ENCODE results near the gene LMTK3. TPM values are rescaled to one million over a fixed set of nuclear protein-coding genes. Genes with fewer than 3 reads are reported as not detected.

LMTK3 gene
- polyA plus RNA-seq, 1 of the 3 experiments (the other 2 are of a cell fraction): 3.2 TPM

DNA sequence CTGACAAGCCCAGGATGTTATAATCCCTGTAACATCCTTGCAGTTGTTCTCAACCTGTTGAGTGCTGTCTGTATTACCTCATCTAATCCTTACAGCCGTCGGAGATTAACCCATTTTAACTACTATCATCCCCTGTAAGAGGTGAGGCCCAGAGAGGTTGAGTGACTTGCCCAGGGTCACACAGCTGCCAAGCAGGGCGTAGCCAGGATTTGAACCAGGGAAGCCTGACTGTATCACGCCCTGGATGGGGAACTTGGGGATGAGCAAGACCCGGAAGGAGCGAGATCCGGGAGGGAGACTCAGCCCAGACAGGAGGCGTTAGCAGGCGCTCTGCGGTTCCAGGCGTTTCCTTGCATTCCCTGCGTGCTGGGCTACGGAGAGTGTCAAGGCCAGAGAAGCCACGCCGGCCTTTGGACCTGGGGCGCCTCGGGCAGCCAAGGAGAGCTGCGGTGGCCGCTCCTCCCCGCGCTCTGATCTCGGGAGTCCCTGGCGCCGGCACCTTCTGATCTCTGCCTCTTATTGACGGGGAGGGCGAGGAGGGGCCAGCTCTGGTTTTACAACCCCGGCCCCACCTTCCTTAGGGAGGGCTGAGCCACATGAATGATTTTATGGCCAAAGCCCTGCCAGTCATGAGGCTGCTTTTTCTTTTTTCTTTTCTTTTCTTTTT is 46.5 kb upstream of the LMTK3 start:
- TF ChIP-seq JUND (IDR thresholded peaks at IDR 0.05) (no peak), YY1 (IDR thresholded peaks at IDR 0.05; ENCODE audit: low read depth) (no peak), FOXM1 (IDR thresholded peaks at IDR 0.05; ENCODE audit: low read depth) (no peak), EP300 (IDR thresholded peaks at IDR 0.05; ENCODE audit: borderline replicate concordance in 1 of 2, low read depth in 1 of 2, low read length in 1 of 2) (no peak), MXI1 (IDR thresholded peaks at IDR 0.05; ENCODE audit: low read depth, low read length) (no peak), TEAD4 (IDR thresholded peaks at IDR 0.05; ENCODE audit: borderline replicate concordance, insufficient read depth) (no peak), CHD2 (IDR thresholded peaks at IDR 0.05; ENCODE audit: low read length, partially characterized antibody) (no peak), FOXJ3 (CRISPR knock-in tag; IDR thresholded peaks at IDR 0.05) (no peak), RXRA (IDR thresholded peaks at IDR 0.05; ENCODE audit: borderline replicate concordance, low read depth) (no peak)
- TF ChIP-seq, protein P1, sequence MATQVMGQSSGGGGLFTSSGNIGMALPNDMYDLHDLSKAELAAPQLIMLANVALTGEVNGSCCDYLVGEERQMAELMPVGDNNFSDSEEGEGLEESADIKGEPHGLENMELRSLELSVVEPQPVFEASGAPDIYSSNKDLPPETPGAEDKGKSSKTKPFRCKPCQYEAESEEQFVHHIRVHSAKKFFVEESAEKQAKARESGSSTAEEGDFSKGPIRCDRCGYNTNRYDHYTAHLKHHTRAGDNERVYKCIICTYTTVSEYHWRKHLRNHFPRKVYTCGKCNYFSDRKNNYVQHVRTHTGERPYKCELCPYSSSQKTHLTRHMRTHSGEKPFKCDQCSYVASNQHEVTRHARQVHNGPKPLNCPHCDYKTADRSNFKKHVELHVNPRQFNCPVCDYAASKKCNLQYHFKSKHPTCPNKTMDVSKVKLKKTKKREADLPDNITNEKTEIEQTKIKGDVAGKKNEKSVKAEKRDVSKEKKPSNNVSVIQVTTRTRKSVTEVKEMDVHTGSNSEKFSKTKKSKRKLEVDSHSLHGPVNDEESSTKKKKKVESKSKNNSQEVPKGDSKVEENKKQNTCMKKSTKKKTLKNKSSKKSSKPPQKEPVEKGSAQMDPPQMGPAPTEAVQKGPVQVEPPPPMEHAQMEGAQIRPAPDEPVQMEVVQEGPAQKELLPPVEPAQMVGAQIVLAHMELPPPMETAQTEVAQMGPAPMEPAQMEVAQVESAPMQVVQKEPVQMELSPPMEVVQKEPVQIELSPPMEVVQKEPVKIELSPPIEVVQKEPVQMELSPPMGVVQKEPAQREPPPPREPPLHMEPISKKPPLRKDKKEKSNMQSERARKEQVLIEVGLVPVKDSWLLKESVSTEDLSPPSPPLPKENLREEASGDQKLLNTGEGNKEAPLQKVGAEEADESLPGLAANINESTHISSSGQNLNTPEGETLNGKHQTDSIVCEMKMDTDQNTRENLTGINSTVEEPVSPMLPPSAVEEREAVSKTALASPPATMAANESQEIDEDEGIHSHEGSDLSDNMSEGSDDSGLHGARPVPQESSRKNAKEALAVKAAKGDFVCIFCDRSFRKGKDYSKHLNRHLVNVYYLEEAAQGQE (IDR thresholded peaks at IDR 0.05; ENCODE audit: low read depth, low read length): no peak
- TF ChIP-seq, protein P2, sequence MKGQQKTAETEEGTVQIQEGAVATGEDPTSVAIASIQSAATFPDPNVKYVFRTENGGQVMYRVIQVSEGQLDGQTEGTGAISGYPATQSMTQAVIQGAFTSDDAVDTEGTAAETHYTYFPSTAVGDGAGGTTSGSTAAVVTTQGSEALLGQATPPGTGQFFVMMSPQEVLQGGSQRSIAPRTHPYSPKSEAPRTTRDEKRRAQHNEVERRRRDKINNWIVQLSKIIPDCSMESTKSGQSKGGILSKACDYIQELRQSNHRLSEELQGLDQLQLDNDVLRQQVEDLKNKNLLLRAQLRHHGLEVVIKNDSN (IDR thresholded peaks at IDR 0.05; ENCODE audit: borderline replicate concordance, low read depth): no peak
- no peak overlapping the region for H3K9ac ChIP-seq
- no peak overlapping the region for H3K4me2 ChIP-seq
- H3K27ac ChIP-seq (ENCODE audit: low read depth in 2 of 2, low read length in 1 of 2): no peak overlapping the region
- no peak overlapping the region for H3K4me3 ChIP-seq (ENCODE audit: low read depth in 2 of 2, low read length in 1 of 2)
- peaks cover 12% of the 10 kb centered on the region for H3F3A ChIP-seq (replicated peaks; ENCODE audit: insufficient read depth)
- H3K27me3 ChIP-seq (ENCODE audit: insufficient read depth): no peaks in the 10 kb centered on the region
- DNase-seq: no peak
- POLR2A ChIA-PET: no interaction called here
- no peak overlapping the region for H2AFZ ChIP-seq (ENCODE audit: low read depth)
- H3K9me3 ChIP-seq: no peaks in the 10 kb centered on the region
- 66% methylated on average over 27 of the region's 27 CpGs for WGBS (ENCODE audit: low lambda C conversion rate)
- H3K4me1 ChIP-seq (ENCODE audit: control insufficient read depth in 1 of 2, insufficient read depth in 2 of 2, low read depth in 1 of 2, low read length in 1 of 2): peaks cover 0 to 4% of the 10 kb centered on the region in 2 experiments; a peak in 1 of 4 replicates
- no peaks in the 10 kb centered on the region for H4K20me1 ChIP-seq (ENCODE audit: insufficient read depth)
- H3K36me3 ChIP-seq (replicated peaks in 1 of 2; ENCODE audit: control insufficient read depth in 1 of 2, insufficient read depth in 2 of 2, low read length in 1 of 2): no peaks in the 10 kb centered on the region
- H3K9me2 ChIP-seq: no peaks in the 10 kb centered on the region
- CTCF ChIA-PET: interaction anchor here (2.4 kb wide), 1 partner anchor 26 kb away, joined by 7 read pairs; no protein-coding TSS in a partner anchor
- no peaks in the 10 kb centered on the region for H3K79me2 ChIP-seq (ENCODE audit: insufficient read depth)

DNA sequence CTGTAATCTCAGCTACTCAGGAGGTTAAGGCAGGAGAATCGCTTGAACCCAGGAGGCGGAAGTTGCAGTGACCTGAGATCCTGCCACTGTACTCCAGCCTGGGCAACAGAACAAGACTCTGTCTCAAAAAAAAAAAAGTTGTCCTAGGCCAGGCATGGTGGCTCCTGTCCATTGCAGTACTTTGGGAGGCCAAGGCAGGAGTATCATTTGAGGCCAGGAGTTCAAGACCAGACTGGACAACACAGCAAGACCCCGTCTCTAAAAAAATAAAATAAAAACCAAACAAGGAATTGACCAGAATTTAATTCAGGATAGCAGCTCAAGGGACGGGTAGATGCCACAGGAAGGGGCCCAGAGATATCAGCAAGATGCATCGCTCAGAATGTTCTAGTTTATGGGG is 45.2 kb upstream of the LMTK3 start:
- H3K9me2 ChIP-seq: no peaks in the 10 kb centered on the region
- H3K79me2 ChIP-seq (ENCODE audit: insufficient read depth): no peaks in the 10 kb centered on the region
- ChIA-PET CTCF (interaction anchor here (0.8 to 2.4 kb wide), 5 partner anchors 17 to 67 kb away, joined by 3 to 7 read pairs (median 3); no protein-coding TSS in a partner anchor), POLR2A (no interaction called here)
- H3K4me2 ChIP-seq: no peak overlapping the region
- 93% methylated on average over 5 of the region's 5 CpGs for WGBS (ENCODE audit: low lambda C conversion rate)
- DNase-seq: no peak
- no peak overlapping the region for H3K9ac ChIP-seq
- H4K20me1 ChIP-seq (ENCODE audit: insufficient read depth): no peaks in the 10 kb centered on the region
- H3K4me1 ChIP-seq (ENCODE audit: control insufficient read depth in 1 of 2, insufficient read depth in 2 of 2, low read depth in 1 of 2, low read length in 1 of 2): peaks cover 0 to 4% of the 10 kb centered on the region in 2 experiments; a peak in 1 of 4 replicates
- no peaks in the 10 kb centered on the region for H3K9me3 ChIP-seq
- H3K36me3 ChIP-seq (replicated peaks in 1 of 2; ENCODE audit: control insufficient read depth in 1 of 2, insufficient read depth in 2 of 2, low read length in 1 of 2): no peaks in the 10 kb centered on the region
- no peak overlapping the region for H3K4me3 ChIP-seq (ENCODE audit: low read depth in 2 of 2, low read length in 1 of 2)
- H2AFZ ChIP-seq (ENCODE audit: low read depth): no peak overlapping the region
- H3K27me3 ChIP-seq (ENCODE audit: insufficient read depth): no peaks in the 10 kb centered on the region
- no peak overlapping the region for H3K27ac ChIP-seq (ENCODE audit: low read depth in 2 of 2, low read length in 1 of 2)
- H3F3A ChIP-seq (replicated peaks; ENCODE audit: insufficient read depth): peaks cover 12% of the 10 kb centered on the region
- TF ChIP-seq FOSL2 (IDR thresholded peaks at IDR 0.05; ENCODE audit: borderline replicate concordance, low read depth) (no peak), JUND (IDR thresholded peaks at IDR 0.05) (no peak), FOXM1 (IDR thresholded peaks at IDR 0.05; ENCODE audit: low read depth) (no peak), GATA2 (CRISPR knock-in tag; IDR thresholded peaks at IDR 0.05) (no peak), RAD21 (IDR thresholded peaks at IDR 0.05; ENCODE audit: low read length) (no peak), POLR2AphosphoS5 (IDR thresholded peaks at IDR 0.05; ENCODE audit: low read depth, low read length) (no peak), EZH2phosphoT487 (IDR thresholded peaks at IDR 0.05; ENCODE audit: borderline replicate concordance, low read depth) (no peak), CHD2 (IDR thresholded peaks at IDR 0.05; ENCODE audit: low read length, partially characterized antibody) (no peak), FOXJ3 (CRISPR knock-in tag; IDR thresholded peaks at IDR 0.05) (no peak)
- TF ChIP-seq, protein P2 (IDR thresholded peaks at IDR 0.05; ENCODE audit: borderline replicate concordance, low read depth): no peak
- TF ChIP-seq, protein P3, sequence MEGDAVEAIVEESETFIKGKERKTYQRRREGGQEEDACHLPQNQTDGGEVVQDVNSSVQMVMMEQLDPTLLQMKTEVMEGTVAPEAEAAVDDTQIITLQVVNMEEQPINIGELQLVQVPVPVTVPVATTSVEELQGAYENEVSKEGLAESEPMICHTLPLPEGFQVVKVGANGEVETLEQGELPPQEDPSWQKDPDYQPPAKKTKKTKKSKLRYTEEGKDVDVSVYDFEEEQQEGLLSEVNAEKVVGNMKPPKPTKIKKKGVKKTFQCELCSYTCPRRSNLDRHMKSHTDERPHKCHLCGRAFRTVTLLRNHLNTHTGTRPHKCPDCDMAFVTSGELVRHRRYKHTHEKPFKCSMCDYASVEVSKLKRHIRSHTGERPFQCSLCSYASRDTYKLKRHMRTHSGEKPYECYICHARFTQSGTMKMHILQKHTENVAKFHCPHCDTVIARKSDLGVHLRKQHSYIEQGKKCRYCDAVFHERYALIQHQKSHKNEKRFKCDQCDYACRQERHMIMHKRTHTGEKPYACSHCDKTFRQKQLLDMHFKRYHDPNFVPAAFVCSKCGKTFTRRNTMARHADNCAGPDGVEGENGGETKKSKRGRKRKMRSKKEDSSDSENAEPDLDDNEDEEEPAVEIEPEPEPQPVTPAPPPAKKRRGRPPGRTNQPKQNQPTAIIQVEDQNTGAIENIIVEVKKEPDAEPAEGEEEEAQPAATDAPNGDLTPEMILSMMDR (IDR thresholded peaks at IDR 0.05): no peak
- TF ChIP-seq, protein P4, sequence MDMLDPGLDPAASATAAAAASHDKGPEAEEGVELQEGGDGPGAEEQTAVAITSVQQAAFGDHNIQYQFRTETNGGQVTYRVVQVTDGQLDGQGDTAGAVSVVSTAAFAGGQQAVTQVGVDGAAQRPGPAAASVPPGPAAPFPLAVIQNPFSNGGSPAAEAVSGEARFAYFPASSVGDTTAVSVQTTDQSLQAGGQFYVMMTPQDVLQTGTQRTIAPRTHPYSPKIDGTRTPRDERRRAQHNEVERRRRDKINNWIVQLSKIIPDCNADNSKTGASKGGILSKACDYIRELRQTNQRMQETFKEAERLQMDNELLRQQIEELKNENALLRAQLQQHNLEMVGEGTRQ (IDR thresholded peaks at IDR 0.05; ENCODE audit: borderline replicate concordance, low read depth, low read length): no peak

Measured in SK-N-SH (cell line).